SK-N-MC (cell line): ENCODE data around the gene XRRA1.

Experiments used
- EZH2 ChIP-seq: fragments of 200-600 bp; sonication (generic); IDR thresholded peaks from one replicate; pipeline ENCODE4 v1.6.1; 2017; ENCODE audit warnings: antibody characterized with exemption
- POLR2AphosphoS5 ChIP-seq: IDR thresholded peaks from 2 replicates; pipeline ENCODE4 v1.6.1; 2012; ENCODE audit warnings: mild to moderate bottlenecking, low read depth, low read length, borderline replicate concordance

DNA sequence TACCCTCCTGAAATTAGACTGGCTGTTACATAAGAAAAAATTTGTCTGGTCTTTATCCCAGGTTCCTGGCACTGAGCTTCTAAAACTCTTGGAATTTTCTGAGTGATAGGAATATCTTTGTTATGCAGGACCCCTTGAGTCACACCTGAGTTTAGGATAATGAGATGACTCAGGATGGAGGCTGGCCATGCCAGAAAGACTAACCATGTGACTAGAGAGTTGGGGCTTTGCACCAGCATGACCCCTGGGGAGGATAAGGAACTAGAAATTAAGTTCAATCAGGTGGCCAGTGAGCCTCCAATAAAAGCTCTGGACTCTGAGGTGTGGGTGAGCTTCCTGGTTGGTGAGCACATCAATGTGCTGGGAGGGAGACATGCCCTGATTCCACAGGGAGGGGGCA lies 88.1 kb downstream of the XRRA1 start:
- TF ChIP-seq EZH2 (no peak), POLR2AphosphoS5 (no peak)
